ENCODE data around the gene TSHR. TPM values are rescaled to one million over a fixed set of nuclear protein-coding genes. Genes with fewer than 3 reads are reported as not detected.

TSHR gene
- total RNA-seq, 1 experiment from 2014 or later = not detected

- no peak for DNase-seq
- Histone ChIP-seq H3K4ac (ENCODE audit: low read depth, low read length) (no peak overlapping the region), H3K9ac (ENCODE audit: extremely low read depth, insufficient read length, low read length) (no peak overlapping the region), H4K20me1 (ENCODE audit: control insufficient read depth, insufficient read depth, insufficient read length) (no peaks in the 10 kb centered on the region), H4K8ac (replicated peaks; ENCODE audit: insufficient read length, low read depth, low read length) (no peak overlapping the region), H3K27ac (ENCODE audit: insufficient read length, low read depth, low read length) (no peak overlapping the region), H2BK120ac (ENCODE audit: low read depth, low read length, poor library complexity, severe bottlenecking) (no peak overlapping the region), H2BK5ac (ENCODE audit: insufficient read length, low read length) (no peak overlapping the region), H4K91ac (ENCODE audit: insufficient read length, low read depth, low read length) (no peak overlapping the region), H3K79me1 (ENCODE audit: insufficient read depth, low read depth, low read length, poor library complexity, severe bottlenecking) (no peaks in the 10 kb centered on the region), H3K23me2 (ENCODE audit: insufficient read length, low read depth, low read length, poor library complexity, severe bottlenecking) (peaks cover 4% of the 10 kb centered on the region), H3K56ac (ENCODE audit: insufficient read length, low read depth, low read length) (no peak overlapping the region), H2BK15ac (ENCODE audit: low read depth, low read length) (no peak overlapping the region), H3K18ac (ENCODE audit: insufficient read length, low read depth, low read length) (no peak overlapping the region), H3T11ph (ENCODE audit: low read length) (no peak overlapping the region), H3K4me2 (ENCODE audit: insufficient read depth, insufficient read length, low read length) (no peak overlapping the region), H3K27me3 (ENCODE audit: insufficient read depth, low read length) (no peaks in the 10 kb centered on the region), H3K79me2 (ENCODE audit: insufficient read depth, low read length) (0 out of 2 replicates have a peak, but pooled peaks cover 3% of the 10 kb centered on the region), H2BK20ac (ENCODE audit: low read depth, low read length, poor library complexity, severe bottlenecking) (no peak overlapping the region), H2AK5ac (ENCODE audit: insufficient read length, low read length) (no peak overlapping the region), H3K14ac (ENCODE audit: insufficient read depth, low read length) (no peak overlapping the region), H2BK12ac (ENCODE audit: insufficient read length, low read depth, low read length) (no peak overlapping the region), H2AFZ (ENCODE audit: low read length) (no peak overlapping the region), H3K9me3 (ENCODE audit: control insufficient read depth, low read depth, low read length) (no peaks in the 10 kb centered on the region), H4K5ac (ENCODE audit: insufficient read length, low read depth, low read length) (no peak overlapping the region), H3K23ac (ENCODE audit: insufficient read length, low read depth, low read length) (no peak overlapping the region), H3K4me1 (ENCODE audit: insufficient read depth, low read length) (no peaks in the 10 kb centered on the region)
- no CpG with 5 or more reads among the region's 1 CpG for WGBS (ENCODE audit: extremely low coverage, insufficient read length, low lambda C conversion rate)
- no peaks in the 10 kb centered on the region for H3K9me3 Mint-ChIP-seq
- no peak for TF ChIP-seq CTCF (conservative IDR thresholded peaks at IDR 0.05)
- no peak overlapping the region for H3K27ac Mint-ChIP-seq
- no peak overlapping the region; a peak in 2 of 5 replicates for H3K4me3 Mint-ChIP-seq
- H3K4me1 Mint-ChIP-seq = peaks cover 9 to 12% of the 10 kb centered on the region in 2 experiments
- H3K27me3 Mint-ChIP-seq (ENCODE audit: low read depth) = no peaks in the 10 kb centered on the region
- H3K36me3 Mint-ChIP-seq (ENCODE audit: insufficient read depth in 1 of 3, low read depth in 3 of 3) = no peaks in the 10 kb centered on the region
These were observed 15.3 kb upstream of the TSHR start for GRCh38 chr14:80940146-80940545.

Measured in H9 (cell line).